Measurements from ENCODE around the gene FGF7. TPM values are rescaled to one million over a fixed set of nuclear protein-coding genes. Genes with fewer than 3 reads are reported as not detected.

Gene FGF7
- total and polyA plus RNA-seq, 2 donors (not counting 3 experiments of a cell fraction or from before 2014, with no cell fraction given) = not detected

DNA sequence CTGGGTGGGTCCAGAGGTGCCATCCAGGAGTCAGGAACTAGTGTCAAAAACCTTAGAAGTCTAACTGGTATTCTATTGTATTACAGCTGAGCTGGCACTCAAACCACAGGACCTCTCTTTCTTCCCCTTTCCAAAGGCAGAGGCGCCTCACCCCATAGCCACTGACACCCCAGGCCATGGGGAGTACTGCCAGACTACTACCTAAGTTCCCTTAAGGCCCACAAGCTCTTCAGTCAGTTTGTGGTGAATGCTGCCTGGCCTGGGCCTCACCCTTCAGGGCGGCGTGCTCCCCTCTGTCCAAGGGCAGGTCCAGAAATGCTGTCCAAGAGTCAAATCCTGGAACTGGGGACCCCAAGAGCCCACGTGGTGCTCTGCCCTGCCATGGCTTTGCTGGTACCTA lies 43.0 kb upstream of the FGF7 start:
- Histone ChIP-seq H3K27me3 (ENCODE audit: control insufficient read depth in 2 of 2, insufficient read depth in 2 of 2, low read length in 2 of 2) (peaks cover 0 to 6% of the 10 kb centered on the region in 2 experiments), H3K9me3 (replicated peaks; ENCODE audit: control insufficient read depth, insufficient read depth, low read length) (no peaks in the 10 kb centered on the region), H4K20me1 (replicated peaks; ENCODE audit: control insufficient read depth, extremely low read depth, insufficient read depth, low read length) (no peaks in the 10 kb centered on the region), H3K4me3 (replicated peaks in 1 of 3; ENCODE audit: insufficient read depth in 1 of 3, low read depth in 1 of 3, low read length in 3 of 3) (no peak overlapping the region), H3K9ac (replicated peaks; ENCODE audit: extremely low read depth, insufficient read depth, low read length) (no peak overlapping the region), H3K4me1 (ENCODE audit: control insufficient read depth, extremely low read depth, insufficient read depth, low read length) (no peaks in the 10 kb centered on the region), H3K27ac (ENCODE audit: insufficient read depth, low read depth, low read length) (no peak overlapping the region), H3K4me2 (ENCODE audit: insufficient read depth, low read length) (no peak overlapping the region), H3K9me1 (replicated peaks; ENCODE audit: control insufficient read depth, extremely low read depth, insufficient read depth, low read length) (no peaks in the 10 kb centered on the region), H3K36me3 (ENCODE audit: control insufficient read depth in 2 of 2, extremely low read depth in 1 of 2, insufficient read depth in 2 of 2, low read length in 2 of 2) (no peaks in the 10 kb centered on the region), H3K79me2 (ENCODE audit: control insufficient read depth, insufficient read depth, low read length) (no peaks in the 10 kb centered on the region), H2AFZ (ENCODE audit: low read depth, low read length) (no peak overlapping the region)
- no TSS peak for BruUV-seq (replicated peaks)
- CTCF ChIA-PET = interaction anchor here (1.4 kb wide), 1 partner anchor 10 kb away, joined by 4 read pairs; no protein-coding TSS in a partner anchor
- intact Hi-C loops (cut with micrococcal nuclease) (no loop called here), dilution Hi-C loops (cut with MboI; ENCODE audit: extremely low pct_ligation_motif_present, low sequenced_read_pairs) (no loop called here)
- TF ChIP-seq, protein P1, sequence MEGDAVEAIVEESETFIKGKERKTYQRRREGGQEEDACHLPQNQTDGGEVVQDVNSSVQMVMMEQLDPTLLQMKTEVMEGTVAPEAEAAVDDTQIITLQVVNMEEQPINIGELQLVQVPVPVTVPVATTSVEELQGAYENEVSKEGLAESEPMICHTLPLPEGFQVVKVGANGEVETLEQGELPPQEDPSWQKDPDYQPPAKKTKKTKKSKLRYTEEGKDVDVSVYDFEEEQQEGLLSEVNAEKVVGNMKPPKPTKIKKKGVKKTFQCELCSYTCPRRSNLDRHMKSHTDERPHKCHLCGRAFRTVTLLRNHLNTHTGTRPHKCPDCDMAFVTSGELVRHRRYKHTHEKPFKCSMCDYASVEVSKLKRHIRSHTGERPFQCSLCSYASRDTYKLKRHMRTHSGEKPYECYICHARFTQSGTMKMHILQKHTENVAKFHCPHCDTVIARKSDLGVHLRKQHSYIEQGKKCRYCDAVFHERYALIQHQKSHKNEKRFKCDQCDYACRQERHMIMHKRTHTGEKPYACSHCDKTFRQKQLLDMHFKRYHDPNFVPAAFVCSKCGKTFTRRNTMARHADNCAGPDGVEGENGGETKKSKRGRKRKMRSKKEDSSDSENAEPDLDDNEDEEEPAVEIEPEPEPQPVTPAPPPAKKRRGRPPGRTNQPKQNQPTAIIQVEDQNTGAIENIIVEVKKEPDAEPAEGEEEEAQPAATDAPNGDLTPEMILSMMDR (IDR thresholded peaks at IDR 0.05; ENCODE audit: extremely low read depth in 1 of 2, insufficient read depth in 1 of 2, low read depth in 1 of 2, low read length in 2 of 2) = no peak
- TF ChIP-seq EZH2 (IDR thresholded peaks at IDR 0.05; ENCODE audit: borderline replicate concordance, low read depth, low read length, severe bottlenecking) (no peak), GATA2 (IDR thresholded peaks at IDR 0.05; ENCODE audit: insufficient read depth, insufficient read length, low read depth, low read length) (no peak), MYC (IDR thresholded peaks at IDR 0.05; ENCODE audit: low read depth, low read length) (no peak), POLR2A (IDR thresholded peaks at IDR 0.05; ENCODE audit: low read depth, low read length) (no peak), FOS (IDR thresholded peaks at IDR 0.05; ENCODE audit: borderline replicate concordance, insufficient read depth, low read length) (no peak), POLR2AphosphoS5 (IDR thresholded peaks at IDR 0.05; ENCODE audit: insufficient read depth, low read depth, low read length) (no peak), JUN (IDR thresholded peaks at IDR 0.05; ENCODE audit: borderline replicate concordance, insufficient read depth, insufficient read length, low read depth) (no peak)
- FAIRE-seq = no peak
- DNase-seq (ENCODE audit: low read depth, low spot score) = no peak
- POLR2A ChIA-PET = no interaction called here
